Endothelial cell (in vitro differentiated cells): ENCODE measurements around the gene DGLUCY. TPM values are rescaled to one million over a fixed set of nuclear protein-coding genes. Genes with fewer than 3 reads are reported as not detected.

ENCODE experiments used
- DNase-seq: peaks from one replicate; pipeline ENCODE4 v3.0.0; 2021; ENCODE audit warnings: low spot score
- H3K27ac Mint-ChIP-seq: one replicate; pipeline ENCODE4 v1.8.0; 2021; ENCODE audit warnings: mixed read lengths, inconsistent platforms; ENCODE audit not compliant: unreplicated experiment
- H3K27me3 Mint-ChIP-seq: one replicate; pipeline ENCODE4 v1.8.0; 2021; ENCODE audit warnings: mild to moderate bottlenecking, moderate library complexity, mixed read lengths, inconsistent platforms; ENCODE audit not compliant: unreplicated experiment
- H3K36me3 Mint-ChIP-seq: one replicate; pipeline ENCODE4 v1.8.0; 2021; ENCODE audit warnings: mild to moderate bottlenecking, low read depth, mixed read lengths, inconsistent platforms; ENCODE audit not compliant: unreplicated experiment
- H3K4me1 Mint-ChIP-seq: one replicate; pipeline ENCODE4 v1.8.0; 2021; ENCODE audit warnings: mild to moderate bottlenecking, mixed read lengths, inconsistent platforms; ENCODE audit not compliant: unreplicated experiment
- H3K4me3 Mint-ChIP-seq: one replicate; pipeline ENCODE4 v1.8.0; 2021; ENCODE audit warnings: mild to moderate bottlenecking, mixed read lengths, inconsistent platforms; ENCODE audit not compliant: unreplicated experiment
- H3K9me3 Mint-ChIP-seq: one replicate; pipeline ENCODE4 v1.8.0; 2021; ENCODE audit warnings: mixed read lengths, inconsistent platforms; ENCODE audit not compliant: unreplicated experiment
- CTCF ChIP-seq: fragments of 200-600 bp; sonication (generic); IDR thresholded peaks from one replicate; pipeline ENCODE4 v1.5.0; 2021; ENCODE audit warnings: antibody characterized with exemption; ENCODE audit not compliant: unreplicated experiment
- total RNA-seq: library from RNA; stranded (reverse); fragmentation: NEBNext Ultra II Directional; extraction: Animal tissue kit (Norgen Biotek cat#: 25700); gene quantifications from one replicate; pipeline ENCODE4 v1.2.1, GENCODE V29; 2021; ENCODE audit not compliant: unreplicated experiment

The DGLUCY gene
- total RNA-seq, 1 donor from 2014 or later, result 65.1 TPM

GRCh38 chr14:91228112-91229004 is 114.5 kb downstream of the DGLUCY start:
- no peak for DNase-seq
- Mint-ChIP-seq H3K27me3 (peaks cover 11% of the 10 kb centered on the region), H3K4me3 (peak overlapping the region; percentile 2), H3K9me3 (peaks cover 4% of the 10 kb centered on the region), H3K27ac (peak overlapping the region; percentile 44), H3K4me1 (peaks cover 63% of the 10 kb centered on the region), H3K36me3 (peaks cover 43% of the 10 kb centered on the region)
- TF ChIP-seq CTCF, result no peak

GRCh38 chr14:91229005-91229382 is 115.1 kb downstream of the DGLUCY start:
- no peak for TF ChIP-seq CTCF
- no peak for DNase-seq
- Mint-ChIP-seq H3K27me3 (peaks cover 11% of the 10 kb centered on the region), H3K36me3 (peaks cover 40% of the 10 kb centered on the region), H3K4me1 (peaks cover 58% of the 10 kb centered on the region), H3K9me3 (peaks cover 4% of the 10 kb centered on the region), H3K4me3 (no peak overlapping the region), H3K27ac (peak overlapping the region; percentile 44)

- peak overlapping the region; percentile 29 for H3K4me3 Mint-ChIP-seq
- H3K4me1 Mint-ChIP-seq, result peaks cover 55% of the 10 kb centered on the region
- peak overlapping the region; percentile 32 for H3K27ac Mint-ChIP-seq
- H3K36me3 Mint-ChIP-seq, result peaks cover 48% of the 10 kb centered on the region
- no peak for TF ChIP-seq CTCF
- no peak for DNase-seq
- H3K9me3 Mint-ChIP-seq, result peaks cover 4% of the 10 kb centered on the region
- peaks cover 14% of the 10 kb centered on the region for H3K27me3 Mint-ChIP-seq
Observed at GRCh38 chr14:91229743-91230200, 115.9 kb downstream of the DGLUCY start.

- DNase-seq, result no peak
- Mint-ChIP-seq H3K9me3 (peaks cover 4% of the 10 kb centered on the region), H3K27ac (no peak overlapping the region), H3K4me3 (peak overlapping the region; percentile 80), H3K27me3 (peaks cover 14% of the 10 kb centered on the region), H3K36me3 (peaks cover 49% of the 10 kb centered on the region), H3K4me1 (peaks cover 51% of the 10 kb centered on the region)
- TF ChIP-seq CTCF, result no peak
Observed at GRCh38 chr14:91230397-91231035, 116.6 kb downstream of the DGLUCY start.

- Mint-ChIP-seq H3K27ac (peak overlapping the region; percentile 64), H3K4me1 (peaks cover 42% of the 10 kb centered on the region), H3K36me3 (peaks cover 47% of the 10 kb centered on the region), H3K4me3 (peak overlapping the region; percentile 80), H3K9me3 (peaks cover 4% of the 10 kb centered on the region), H3K27me3 (peaks cover 12% of the 10 kb centered on the region)
- DNase-seq, result no peak
- no peak for TF ChIP-seq CTCF
Observed at GRCh38 chr14:91231446-91231845, 117.6 kb downstream of the DGLUCY start.
